NAMALWA (cell line): ENCODE results near the gene TBP.

Experiments used
- DNase-seq: peaks from one replicate; pipeline ENCODE4 v3.0.0-alpha.2; 2015; ENCODE audit warnings: low spot score

TBP gene

DNA sequence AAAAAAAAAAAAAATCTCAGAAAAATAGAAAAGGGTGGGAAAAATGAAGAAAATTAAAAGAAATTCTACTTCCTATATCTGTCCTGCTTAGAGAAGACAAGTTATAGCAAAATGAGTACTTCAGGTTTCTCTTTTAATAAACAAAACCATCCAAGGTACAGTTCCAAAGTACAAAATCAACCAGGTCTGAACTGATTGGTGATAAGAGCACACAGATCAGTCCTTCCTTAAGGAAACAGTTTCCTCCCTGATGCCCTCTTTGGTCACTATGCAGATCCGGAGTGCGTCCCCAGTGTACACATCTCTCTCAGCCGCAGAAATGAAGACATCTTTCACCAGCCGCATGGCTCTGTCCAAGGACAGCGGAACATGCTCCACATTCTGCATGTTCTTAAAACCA, 19.2 kb upstream of the TBP start:
- no peak for DNase-seq

DNA sequence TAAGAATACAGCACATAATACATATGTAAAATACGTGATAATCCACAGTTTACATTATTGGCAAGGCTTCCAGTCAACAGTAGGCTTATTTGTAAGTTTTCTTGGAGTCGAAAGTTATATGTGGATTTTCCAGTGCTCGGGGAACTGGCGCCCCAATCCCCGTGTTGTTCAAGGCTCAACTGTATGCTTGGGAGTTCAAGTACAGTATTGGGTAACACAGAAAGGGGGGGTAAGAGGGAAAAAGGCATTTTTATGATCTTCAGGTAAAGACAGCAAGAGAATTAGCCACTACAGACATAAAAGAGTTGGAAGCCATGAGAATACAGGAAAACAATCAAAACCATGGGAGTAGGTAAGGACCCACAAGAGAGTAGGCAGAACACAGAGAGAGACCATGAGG, 17.5 kb upstream of the TBP start:
- DNase-seq: no peak

DNA sequence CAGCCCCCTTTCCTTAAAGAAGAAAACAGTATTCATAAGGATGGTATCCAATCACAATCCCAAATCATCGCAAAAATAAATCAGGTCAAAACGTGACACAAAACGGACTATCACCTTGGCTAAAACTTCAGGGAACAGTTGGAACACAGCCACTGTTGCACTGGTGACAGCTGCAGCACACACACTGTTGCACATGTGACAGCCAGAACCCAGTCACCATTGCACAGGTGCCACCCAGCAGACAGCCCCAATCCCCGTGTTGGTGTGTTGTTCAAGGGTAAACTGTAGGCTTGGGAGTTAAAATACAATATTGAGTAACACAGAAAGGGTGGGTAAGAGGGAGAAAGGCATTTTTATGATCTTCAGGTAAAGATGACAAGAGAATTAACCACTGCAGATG, 16.8 kb upstream of the TBP start:
- DNase-seq: no peak

DNA sequence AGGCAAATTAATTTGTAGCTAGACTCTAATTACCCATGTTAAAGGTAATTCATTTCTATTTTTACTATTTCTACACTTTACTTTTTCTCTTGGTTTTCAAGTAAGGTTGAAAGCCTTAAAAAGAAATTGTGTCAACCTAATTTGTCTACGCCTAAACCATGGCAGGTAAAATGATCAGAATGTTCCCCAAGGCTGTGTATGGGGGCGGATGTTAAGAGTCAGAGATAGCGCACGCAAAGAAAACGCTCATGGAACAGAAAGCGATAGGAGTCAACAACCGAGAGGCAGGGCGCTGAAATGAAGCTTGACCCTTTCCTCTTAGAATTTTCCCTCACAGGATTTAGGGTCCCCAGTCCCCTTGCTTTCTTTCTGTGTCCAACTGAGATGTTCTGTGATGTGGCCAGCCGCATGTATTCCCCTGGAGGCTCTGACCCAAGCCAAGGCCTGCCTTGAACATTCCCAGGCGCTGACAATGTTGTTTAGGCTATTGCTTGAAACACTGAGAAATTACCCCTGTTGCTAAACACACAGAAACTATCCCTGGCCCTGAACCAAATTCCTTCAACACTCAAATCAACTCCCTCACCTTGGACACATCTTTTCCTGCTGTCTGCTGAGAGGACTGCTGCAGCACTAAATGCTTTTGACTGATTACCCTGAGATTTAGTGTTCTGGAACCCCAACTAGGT, 12.0 kb upstream of the TBP start:
- no peak for DNase-seq

DNA sequence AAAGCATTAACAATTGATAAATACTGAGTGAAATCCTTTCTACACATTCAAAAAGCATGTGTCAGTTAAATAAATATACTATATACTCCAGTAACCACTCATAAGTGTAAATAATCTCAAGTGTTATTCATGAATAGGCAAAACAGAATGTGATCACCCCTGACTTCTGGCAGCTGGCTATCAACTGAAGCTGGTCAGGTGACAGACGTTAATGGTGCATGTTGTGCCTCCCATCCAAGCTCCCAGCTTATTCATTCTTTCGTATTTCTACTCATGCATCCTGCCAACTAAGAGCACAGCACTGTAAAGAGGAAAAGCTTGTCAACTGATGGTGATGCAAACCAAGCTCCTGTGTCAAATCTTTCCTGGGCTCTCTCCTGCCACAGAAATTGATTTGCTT, 8.8 kb upstream of the TBP start:
- DNase-seq: no peak

DNA sequence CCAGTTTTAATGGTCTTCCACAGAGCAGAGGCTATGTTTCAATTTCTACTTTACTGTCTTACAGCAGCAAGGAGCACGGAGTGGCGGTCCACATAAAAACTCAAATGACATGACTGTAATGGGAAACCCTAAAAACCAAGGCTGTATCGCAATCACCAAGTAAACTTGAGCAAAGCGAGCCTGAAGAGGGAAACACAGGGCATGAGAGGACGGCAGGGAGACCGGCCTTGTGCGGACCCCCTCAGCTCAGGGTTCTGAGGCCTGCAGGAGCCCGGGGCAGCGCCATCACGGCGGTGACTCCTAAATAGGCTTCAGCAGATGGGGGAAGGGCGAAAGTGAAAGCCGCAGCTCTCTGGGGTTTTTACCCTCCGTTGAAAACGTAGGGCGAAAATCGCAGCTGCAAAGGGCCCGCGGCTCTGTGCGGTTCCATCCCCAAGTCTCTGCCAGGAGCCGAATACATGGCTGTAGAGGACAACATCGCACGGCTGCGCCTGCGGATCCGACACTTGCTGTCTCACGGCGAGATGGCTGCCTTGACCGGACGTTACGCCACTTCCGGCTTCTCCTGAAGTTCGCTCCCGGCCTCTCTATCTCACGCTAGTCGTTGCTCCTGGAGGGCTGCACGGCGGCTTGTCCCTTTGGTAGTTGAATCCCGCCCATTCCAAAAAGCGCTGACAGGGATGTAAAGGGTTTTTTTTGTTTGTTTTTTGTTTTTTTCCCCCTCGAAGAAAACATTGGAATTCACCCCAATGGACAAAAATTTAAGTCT, 1.2 kb upstream of the TBP start, which contains the start of gene PSMB1:
PSMB1 (minus strand) TSS at position 543 of the 769 bp plus-strand sequence; CDS start at position 478, 65 bp downstream.
- peak; percentile 91 for DNase-seq

DNA sequence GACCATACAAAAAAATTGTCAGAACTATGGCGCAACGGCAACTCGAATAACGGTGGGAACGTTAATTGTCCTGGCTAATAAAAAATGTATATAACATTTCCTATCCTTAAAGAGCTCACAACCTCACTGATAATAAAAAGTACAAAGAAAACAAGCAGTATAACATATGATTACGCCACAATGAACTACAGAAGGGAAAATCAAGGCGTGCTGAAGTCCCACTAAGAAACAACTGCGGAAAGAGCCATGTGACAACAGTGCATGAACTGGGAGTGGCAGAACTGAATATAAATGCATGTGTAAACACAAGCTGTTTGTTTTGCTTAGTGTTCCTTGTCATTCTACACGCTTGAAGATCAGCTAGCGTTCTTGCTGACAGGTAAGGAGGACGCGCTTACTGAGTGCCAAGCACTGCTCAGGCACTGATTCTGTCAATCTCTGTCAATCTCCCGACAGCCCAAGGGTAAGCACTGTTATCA, 596 bp upstream of the TBP start:
- DNase-seq: peak; percentile 82

DNA sequence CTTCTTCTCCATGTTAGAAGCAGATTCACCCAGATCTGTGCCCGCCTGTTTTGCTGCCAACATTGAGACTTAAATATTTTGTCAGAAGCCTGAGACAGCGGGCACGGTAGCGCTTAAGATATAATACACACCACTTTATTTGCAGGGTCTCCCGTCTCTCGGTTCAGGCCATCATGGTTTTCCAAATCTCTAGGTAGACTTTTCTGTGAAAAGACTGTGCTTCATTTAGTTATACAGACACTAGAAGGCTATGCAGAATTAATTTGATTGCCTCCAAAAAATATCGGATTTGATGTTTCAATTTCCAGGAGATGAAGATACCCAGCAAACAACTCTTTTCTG, 598 bp downstream of the TBP start:
- peak; percentile 32 for DNase-seq

DNA sequence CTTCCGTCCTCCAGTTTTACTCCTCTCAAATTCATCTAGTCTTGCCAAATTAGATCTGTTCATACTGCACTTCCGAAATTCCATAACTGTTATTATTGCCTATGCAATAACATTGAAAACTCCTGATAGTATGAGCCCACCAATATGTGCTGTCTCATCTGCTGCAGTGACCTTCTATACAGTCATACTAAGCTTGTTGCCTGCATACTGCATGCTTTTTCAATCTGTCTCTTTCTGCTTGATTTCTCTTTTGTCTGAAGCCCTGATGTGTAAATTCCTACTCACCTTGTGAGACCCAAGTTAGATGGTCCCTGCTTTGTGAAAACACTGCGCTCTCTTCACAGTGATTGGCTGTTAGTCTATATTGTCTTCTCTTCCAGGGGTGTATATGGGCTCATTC, 1.1 kb downstream of the TBP start:
- DNase-seq: peak; percentile 10

DNA sequence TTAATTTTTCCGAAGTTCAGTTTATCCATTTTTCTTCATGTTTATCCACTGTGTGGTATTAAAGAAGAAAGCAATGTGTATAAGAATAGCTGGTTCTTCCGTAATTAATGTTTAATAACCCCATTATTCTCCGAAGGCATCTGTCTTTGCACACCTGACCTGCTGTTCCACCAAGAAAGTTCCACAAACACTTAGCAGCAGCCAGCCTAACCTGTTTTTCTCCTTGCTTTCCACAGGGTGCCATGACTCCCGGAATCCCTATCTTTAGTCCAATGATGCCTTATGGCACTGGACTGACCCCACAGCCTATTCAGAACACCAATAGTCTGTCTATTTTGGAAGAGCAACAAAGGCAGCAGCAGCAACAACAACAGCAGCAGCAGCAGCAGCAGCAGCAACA, 7.4 kb downstream of the TBP start:
- DNase-seq: no peak

DNA sequence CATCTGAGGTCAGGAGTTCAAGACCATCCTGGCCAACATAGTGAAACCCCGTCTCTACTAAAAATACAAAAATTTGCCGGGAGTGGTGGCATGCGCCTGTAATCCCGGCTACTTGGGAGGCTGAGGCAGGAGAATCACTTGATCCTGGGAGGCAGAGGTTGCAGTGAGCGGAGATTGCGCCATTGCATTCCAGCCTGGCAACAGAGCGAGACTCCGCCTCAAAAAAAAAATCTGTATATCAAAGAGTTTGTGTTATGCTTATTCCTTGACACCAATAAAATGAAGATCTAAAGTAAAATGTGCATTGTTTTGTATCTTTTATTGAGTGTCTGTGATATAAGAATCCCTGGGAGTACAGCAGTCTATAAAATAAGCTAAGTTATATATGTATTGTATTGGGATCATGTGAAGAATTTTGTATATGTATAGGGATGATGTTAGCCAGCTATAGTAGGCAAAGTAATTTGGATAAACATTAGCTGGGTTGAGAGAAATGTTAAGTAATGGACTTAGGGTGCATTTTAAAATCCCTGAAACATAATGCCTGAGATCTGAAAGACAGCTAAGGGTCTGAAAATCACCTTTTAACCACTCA, 10.9 kb downstream of the TBP start:
- no peak for DNase-seq

DNA sequence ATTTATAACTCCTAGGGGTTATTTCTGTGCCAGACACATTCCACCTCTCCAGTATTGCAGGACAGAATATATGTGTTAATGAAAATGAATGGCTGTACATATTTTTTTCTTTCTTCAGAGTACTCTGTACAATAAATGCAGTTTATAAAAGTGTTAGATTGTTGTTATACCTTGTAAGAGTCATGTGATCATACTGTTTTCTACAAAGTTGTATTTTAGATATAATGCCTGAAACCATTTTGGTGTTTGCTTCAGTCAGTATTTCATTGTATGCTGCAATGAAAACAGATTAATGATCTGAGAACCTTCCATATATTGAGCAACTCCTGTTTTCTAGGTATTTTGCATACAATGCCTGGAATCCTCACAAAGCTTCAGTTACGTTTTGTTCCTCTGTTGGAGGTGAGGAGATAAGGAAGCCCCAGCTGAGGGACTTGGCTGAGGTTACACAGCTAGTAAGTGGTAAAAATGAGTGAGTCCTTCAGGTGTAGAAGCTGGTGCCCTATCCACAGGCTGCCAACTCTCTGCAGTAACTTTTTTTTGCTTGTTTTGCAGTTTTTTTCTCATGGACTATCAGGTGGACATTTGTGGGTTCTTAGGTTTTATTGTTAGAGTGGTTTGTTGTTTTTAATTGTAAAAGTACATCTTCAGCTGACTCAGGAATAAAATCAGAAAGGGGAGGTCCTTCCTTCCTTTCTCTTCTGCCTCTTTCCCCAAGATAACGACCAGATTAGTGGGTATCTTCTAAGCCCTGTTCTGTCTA, 18.7 kb downstream of the TBP start:
- no peak for DNase-seq

DNA sequence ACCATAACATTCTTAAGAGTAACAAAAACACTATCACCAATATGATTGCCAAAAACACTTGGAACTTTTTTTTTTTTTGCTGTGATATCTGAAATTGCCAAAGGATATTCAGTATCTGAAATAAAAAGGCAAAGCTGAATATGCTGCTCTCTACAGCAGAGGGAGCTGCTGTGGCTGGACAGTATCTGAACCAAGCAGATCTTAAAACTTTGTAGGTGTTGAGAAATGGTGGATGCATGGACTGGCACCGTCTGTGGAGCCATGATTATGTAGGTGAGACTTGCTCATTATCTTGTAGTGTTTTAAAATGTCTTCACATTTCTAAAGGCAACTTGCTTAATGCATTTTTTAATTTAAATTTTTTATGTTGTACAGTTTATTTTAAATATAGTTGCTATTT, 21.1 kb downstream of the TBP start:
- peak; percentile 42 for DNase-seq

DNA sequence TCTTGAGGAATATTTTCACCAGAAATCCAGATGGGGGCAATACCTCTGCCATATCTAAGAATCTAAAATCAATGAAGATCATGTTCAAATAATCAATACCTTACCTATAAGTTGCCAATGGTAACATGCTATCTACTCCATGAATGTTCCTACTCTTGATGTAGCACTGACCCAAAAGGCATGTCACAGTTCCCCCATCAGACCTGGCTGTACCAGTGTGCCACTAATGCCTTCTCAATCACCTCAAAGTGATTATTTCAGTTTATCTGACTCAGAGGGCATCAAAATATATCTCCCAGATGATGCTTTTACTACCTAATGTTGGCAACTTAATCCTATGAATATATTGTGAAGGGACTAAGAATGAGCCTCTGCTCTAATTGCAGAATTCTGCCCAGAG, 24.7 kb downstream of the TBP start:
- DNase-seq: no peak

DNA sequence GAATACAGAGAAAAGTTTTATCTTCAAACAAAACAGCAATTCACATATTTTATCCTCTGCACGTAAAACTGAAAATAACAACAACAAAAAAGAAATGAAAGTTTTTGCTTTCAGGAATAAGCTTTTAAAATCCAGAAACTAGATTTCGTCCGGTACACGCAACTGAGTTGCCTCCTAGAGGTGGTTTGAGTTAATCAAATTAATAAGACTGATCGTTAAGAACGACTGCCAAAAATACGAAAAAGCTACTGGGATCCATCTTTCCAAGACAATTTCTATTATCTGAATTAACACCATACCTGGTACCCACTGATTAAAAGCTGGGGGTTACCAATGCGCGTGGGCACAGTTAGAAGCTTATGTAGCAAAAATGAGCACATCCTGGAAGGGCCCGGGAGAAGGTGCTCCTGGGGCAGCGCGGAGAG, 29.6 kb downstream of the TBP start:
- peak; percentile 53 for DNase-seq

DNA sequence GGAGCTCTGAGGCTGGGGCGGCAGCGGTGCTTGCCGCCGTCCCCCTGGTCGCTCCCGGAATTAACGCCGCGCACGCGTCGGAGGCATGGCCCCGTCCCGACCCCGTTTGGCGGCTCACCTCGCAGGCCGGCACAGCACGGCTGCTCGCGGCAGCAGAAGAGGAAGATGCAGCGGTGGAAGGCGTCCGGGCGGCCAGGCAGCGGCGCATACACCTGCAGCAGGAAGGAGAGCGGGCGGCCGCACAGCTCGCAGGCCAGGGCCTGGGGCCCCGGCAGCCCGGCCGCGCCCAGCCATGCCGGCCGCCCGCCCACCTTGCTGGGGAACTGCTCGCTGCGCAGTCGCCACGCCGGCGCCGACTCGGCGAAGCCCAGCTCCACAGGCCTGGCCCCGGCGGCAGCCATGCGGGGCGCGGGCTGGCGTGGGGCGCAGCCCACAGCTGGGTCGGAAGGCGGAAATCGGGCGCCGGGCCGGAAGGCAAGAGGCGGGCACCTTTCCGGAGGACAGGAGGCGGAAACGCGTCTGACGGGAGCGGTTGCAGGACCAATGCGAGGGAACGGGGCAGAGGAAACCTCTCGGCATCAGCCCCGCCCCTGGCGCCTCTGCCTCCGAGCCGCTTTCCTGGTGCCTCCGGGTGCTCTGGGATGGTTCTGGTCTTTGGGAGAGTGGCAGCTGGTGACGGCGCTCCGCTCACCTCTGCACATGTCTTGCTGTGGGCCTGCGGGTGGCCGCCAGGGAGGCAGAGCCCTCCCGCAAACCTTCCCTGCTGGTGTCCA, 30.2 kb downstream of the TBP start, which contains the start of gene PDCD2:
PDCD2 (minus strand) TSS at position 457 of the 773 bp plus-strand sequence; CDS start at position 401, 56 bp downstream.
- peak; percentile 94 for DNase-seq

DNA sequence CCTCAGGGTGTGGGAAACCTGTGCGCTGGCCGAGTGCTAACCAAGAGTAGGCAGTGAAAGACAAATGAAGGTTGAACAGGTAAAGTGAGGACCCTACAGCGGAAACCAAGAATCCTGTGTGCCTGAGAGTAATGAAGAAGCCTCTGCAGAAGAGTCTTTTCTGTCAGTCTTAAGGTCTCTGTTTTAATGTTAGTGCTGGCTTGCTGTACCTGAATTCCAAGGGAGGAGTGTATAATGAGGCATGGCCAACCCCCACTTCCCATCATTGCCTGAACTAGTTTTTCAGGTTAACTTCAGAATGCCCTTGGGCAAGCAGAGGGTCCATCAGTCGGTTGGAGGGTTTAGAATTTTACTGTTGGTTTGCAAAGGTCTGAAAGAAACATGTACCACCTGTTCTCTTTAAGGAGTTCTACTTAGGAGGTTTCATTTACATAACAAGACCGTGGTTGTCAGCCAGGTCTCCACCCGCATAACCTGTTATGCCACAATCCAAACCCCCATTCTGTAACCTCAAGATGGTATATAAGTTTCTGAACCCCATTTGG, 30.9 kb downstream of the TBP start:
- no peak for DNase-seq

DNA sequence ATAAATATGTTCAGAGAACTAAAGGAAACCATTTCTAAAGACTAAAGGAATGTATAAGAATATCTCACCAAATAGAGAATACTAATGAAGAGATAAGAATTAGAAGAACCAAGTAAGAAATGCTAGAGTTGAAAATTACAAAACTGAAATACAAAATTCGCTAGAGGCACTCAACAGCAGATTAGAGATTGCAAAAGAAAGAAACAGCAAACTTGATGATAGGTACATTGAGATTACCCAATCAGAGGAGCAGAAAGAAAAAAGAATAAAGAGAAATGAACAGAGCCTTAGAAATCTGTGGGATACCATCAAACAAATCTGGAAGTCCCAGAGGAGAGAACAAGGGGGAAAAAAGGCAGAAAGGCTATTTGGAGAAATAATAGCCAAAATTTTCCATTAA, 36.6 kb downstream of the TBP start:
- no peak for DNase-seq

DNA sequence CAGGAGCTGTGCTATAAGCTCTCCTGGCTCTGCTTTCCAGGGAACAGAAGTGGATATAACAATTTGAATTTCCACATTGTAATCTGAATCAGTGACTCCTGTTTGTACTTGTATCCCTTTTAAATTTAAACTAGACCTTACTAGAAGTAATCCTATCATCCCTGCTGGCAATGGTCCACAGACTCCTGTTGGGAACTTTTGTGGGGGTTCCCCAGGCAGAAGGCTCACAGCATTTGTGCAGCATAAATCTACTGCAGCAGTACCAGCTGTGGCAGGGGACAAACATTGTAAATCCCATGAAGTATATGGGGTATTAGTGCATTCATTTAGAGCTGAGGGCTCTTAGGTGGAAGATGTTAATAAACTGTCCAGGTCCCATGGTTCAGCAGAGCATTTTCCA, 42.3 kb downstream of the TBP start:
- DNase-seq: no peak

DNA sequence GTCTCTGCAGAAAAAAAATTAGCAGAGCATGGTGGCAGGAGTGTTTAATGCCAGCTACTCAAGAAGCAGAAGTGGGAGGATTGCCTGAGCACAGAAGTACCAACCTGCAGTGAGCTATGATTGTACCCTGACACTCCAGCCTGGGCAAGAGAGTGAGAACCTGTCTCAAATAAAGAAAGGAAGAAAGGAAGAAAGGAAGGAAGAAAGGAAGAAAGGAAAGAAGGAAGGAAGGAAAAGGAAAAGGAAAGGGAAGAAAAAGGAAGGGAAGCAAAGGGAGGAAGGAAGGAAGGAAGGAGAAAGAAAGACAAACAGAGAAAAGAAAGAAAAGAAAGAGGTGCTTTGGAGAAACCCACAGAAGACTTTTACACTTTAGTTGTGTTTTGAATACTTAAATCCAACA, 43.1 kb downstream of the TBP start:
- DNase-seq: no peak

DNA sequence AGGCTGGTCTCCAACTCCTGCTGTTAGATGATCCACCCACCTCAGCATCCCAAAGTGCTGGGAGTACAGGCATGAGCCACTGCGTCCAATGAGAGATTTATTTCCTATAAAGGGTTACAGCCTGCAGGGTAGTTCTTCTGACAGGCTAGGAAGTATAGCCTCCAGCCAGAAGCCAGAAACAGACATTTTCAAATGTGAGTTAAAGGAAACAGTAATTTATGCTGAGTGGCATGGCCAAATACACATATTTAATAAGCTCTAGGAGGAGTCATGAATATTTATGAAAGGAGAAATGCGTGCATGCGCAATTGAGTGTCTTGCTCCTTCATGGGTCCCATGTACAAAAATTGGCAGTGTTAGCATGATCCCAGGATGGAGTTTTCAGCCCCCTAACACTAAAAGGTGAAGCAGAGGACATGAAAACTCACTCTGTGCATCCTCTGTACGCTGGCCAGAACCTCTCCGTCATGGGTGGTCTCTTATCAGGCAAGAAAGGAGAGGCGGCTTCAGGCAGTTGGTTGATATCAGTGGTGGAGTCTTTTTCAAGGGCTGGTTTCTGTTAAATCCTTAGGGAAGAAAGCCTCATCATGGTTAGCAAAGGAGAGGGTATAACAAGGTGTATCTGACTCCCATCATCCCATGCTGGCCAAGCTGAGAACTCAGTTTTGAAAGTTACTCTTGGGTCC, 51.5 kb downstream of the TBP start:
- no peak for DNase-seq
